Measurements from ENCODE around the gene CDH22.
A peak's percentile ranks its signal among the peaks of the same experiment; 100 is the strongest.

Gene CDH22

GRCh38 chr20:46160661-46161060, 147.6 kb downstream of the CDH22 start:
- no peak for DNase-seq

- DNase-seq: no peak
Observed at GRCh38 chr20:46159101-46159897, 149.0 kb downstream of the CDH22 start.

- no peak for DNase-seq
Observed at GRCh38 chr20:46158476-46158987, 149.8 kb downstream of the CDH22 start.

- DNase-seq: no peak
Observed at GRCh38 chr20:46157625-46158024, 150.7 kb downstream of the CDH22 start.

GRCh38 chr20:46157076-46157592, 151.2 kb downstream of the CDH22 start:
- DNase-seq: no peak

GRCh38 chr20:46156065-46156464, 152.2 kb downstream of the CDH22 start:
- DNase-seq: no peak

- no peak for DNase-seq
Observed at GRCh38 chr20:46154796-46155195, 153.5 kb downstream of the CDH22 start.

- no peak for DNase-seq
Observed at GRCh38 chr20:46154305-46154704, 154.0 kb downstream of the CDH22 start.

- no peak for DNase-seq
Observed at GRCh38 chr20:46152824-46153586, 155.3 kb downstream of the CDH22 start.

- DNase-seq: peak; percentile 69
Observed at GRCh38 chr20:46151936-46152335, 156.4 kb downstream of the CDH22 start.

GRCh38 chr20:46150943-46151342, 157.4 kb downstream of the CDH22 start:
- DNase-seq: no peak

- no peak for DNase-seq
Observed at GRCh38 chr20:46148313-46149208, 159.7 kb downstream of the CDH22 start.

- no peak for DNase-seq
Observed at GRCh38 chr20:46145713-46146112, 162.6 kb downstream of the CDH22 start.

- DNase-seq: no peak
Observed at GRCh38 chr20:46144432-46145025, 163.8 kb downstream of the CDH22 start.

- no peak for DNase-seq
Observed at GRCh38 chr20:46142124-46142523, 166.2 kb downstream of the CDH22 start.

- no peak for DNase-seq
Observed at GRCh38 chr20:46139908-46140482, 168.3 kb downstream of the CDH22 start.

GRCh38 chr20:46139266-46139889, 168.9 kb downstream of the CDH22 start:
- DNase-seq: no peak

GRCh38 chr20:46137816-46138215, 170.5 kb downstream of the CDH22 start:
- DNase-seq: no peak

- no peak for DNase-seq
Observed at GRCh38 chr20:46135856-46136633, 172.3 kb downstream of the CDH22 start.

- no peak for DNase-seq
Observed at GRCh38 chr20:46134716-46135115, 173.6 kb downstream of the CDH22 start.

Data from activated effector memory CD4-positive, alpha-beta T cell treated with anti-CD3 and anti-CD28 coated beads, Interleukin-2, amount 50 U/mL, for 16 hours (primary cell).